ACC112 (cell line): ENCODE results near the gene SSX4B.
"Not testable (repeated sequence)": the region's sequence is repeated elsewhere in the genome, so short reads cannot be mapped to it uniquely, and the experiment has no call there.

Source experiments
- H2AFZ ChIP-seq: fragments of 200-600 bp; sonication (generic); one replicate; pipeline ENCODE4 v1.6.0; 2017; ENCODE audit warnings: antibody characterized with exemption, low read length; ENCODE audit not compliant: unreplicated experiment
- H3K27ac ChIP-seq: fragments of 200-600 bp; sonication (generic); 2 replicates; pipeline ENCODE4 v1.5.1; 2014; ENCODE audit warnings: low read depth, mild to moderate bottlenecking, antibody characterized with exemption, low read length, moderate library complexity
- H3K27me3 ChIP-seq: fragments of 200-600 bp; sonication (generic); 2 replicates; pipeline ENCODE4 v1.6.1; 2014; ENCODE audit warnings: mild to moderate bottlenecking, antibody characterized with exemption, low read length, moderate library complexity, mixed read lengths; ENCODE audit not compliant: insufficient read depth
- H3K36me3 ChIP-seq: fragments of 200-600 bp; sonication (generic); 2 replicates; pipeline ENCODE4 v1.6.1; 2016; ENCODE audit warnings: mild to moderate bottlenecking, antibody characterized with exemption, low read length, moderate library complexity, mixed read lengths; ENCODE audit not compliant: insufficient read depth
- H3K4me1 ChIP-seq: fragments of 200-600 bp; sonication (generic); one replicate; pipeline ENCODE4 v1.6.1; 2016; ENCODE audit warnings: low read length, mixed read lengths; ENCODE audit not compliant: insufficient read depth, unreplicated experiment, control insufficient read depth
- H3K4me3 ChIP-seq: fragments of 200-600 bp; sonication (generic); 2 replicates; pipeline ENCODE4 v1.5.1; 2014; ENCODE audit warnings: mild to moderate bottlenecking, low read depth, low read length
- H3K79me2 ChIP-seq: fragments of 200-600 bp; sonication (generic); one replicate; pipeline ENCODE4 v1.6.0; 2016; ENCODE audit warnings: low read length; ENCODE audit not compliant: control insufficient read depth, unreplicated experiment, insufficient read depth

SSX4B gene

DNA sequence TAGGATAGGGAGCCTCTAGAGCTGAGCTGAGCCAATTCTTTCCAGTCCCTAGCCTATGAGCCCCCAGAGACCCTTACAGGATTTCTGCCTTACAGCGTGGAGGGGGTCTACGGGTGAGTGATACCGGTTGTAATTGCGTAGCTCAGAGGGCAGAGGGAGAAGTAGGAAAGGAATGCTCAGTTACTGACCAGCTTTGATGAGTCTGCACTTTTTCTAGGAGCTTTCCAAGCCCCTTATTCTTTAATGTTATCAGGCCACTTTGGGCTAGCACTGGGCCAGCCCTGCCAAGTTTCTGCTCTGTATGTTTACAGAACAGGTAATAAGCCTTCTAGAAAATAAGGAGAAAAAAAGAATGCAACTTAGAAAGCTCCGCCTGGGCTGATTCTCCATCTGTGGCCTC is 17.8 kb upstream of the SSX4B start:
- H3K79me2 ChIP-seq, H3K4me1 ChIP-seq, H3K27ac ChIP-seq, H3K4me3 ChIP-seq, H3K36me3 ChIP-seq, H3K27me3 ChIP-seq, H2AFZ ChIP-seq: not testable (repeated sequence)

DNA sequence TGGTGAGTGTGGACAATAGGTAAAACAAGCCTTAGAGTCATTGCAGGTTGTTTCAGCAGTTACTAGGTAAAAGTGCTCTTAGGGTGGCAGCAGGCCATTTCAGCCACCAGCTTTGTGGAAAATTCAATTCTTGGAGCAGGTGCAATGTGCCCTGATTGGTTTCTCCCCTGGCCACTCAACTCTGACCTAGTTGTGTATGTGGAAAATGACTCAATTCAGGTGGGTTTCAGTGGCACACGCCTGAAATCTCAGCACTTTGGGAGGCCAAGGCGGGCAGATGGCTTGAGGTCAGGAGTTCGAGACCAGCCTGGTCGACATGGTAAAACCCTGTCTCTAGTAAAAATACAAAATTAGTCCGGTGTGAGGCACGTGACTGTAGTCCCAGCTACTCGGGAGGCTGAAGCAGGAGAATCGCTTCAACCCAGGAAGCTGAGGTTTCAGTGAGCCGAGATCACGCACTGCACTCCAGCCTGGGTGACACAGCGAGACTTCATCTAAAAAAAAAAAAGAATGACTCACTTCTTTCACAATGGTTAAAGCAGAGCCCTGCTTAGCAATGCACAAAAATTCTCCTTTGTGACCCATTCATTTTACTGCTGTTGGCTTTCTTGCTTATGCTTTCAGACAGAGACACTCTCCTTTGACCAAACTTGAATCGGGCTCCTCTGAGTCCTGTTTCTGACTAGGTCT is 15.4 kb upstream of the SSX4B start:
- H3K27me3 ChIP-seq, H3K79me2 ChIP-seq, H3K4me3 ChIP-seq, H3K4me1 ChIP-seq, H2AFZ ChIP-seq, H3K27ac ChIP-seq, H3K36me3 ChIP-seq: not testable (repeated sequence)

DNA sequence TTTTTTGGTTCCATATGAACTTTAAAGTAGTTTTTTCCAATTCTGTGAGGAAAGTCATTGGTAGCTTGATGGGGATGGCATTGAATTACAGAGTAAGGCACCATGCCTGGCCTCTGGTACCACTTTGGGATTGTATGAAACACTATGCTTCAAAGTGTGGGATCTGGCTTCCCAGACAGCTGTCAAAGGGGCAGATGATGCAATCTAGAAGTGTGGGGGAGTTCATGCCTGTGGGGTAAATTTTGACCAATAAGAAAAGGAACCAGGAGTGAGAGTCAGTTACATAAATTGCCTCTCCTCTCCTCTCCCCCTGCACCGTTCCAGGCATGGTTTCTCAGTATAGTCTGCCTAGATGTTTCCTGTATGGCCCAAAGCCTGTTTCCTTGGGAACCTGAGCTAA is 13.9 kb downstream of the SSX4B start:
- H3K79me2 ChIP-seq, H3K36me3 ChIP-seq, H2AFZ ChIP-seq, H3K27me3 ChIP-seq, H3K4me3 ChIP-seq, H3K27ac ChIP-seq, H3K4me1 ChIP-seq: not testable (repeated sequence)

DNA sequence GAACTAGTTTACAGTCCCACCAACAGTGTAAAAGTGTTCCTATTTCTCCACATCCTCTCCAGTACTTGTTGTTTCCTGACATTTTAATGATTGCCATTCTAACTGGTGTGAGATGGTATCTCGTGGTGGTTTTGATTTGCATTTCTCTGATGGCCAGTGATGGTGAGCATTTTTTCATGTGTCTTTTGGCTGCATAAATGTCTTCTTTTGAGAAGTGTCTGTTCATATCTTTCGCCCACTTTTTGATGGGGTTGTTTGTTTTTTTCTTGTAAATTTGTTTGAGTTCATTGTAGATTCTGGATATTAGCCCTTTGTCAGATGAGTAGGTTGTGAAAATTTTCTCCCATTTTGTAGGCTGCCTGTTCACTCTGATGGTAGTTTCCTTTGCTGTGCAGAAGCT is 14.8 kb downstream of the SSX4B start:
- H3K4me1 ChIP-seq, H3K79me2 ChIP-seq, H3K4me3 ChIP-seq, H3K27me3 ChIP-seq, H3K36me3 ChIP-seq, H3K27ac ChIP-seq, H2AFZ ChIP-seq: not testable (repeated sequence)

DNA sequence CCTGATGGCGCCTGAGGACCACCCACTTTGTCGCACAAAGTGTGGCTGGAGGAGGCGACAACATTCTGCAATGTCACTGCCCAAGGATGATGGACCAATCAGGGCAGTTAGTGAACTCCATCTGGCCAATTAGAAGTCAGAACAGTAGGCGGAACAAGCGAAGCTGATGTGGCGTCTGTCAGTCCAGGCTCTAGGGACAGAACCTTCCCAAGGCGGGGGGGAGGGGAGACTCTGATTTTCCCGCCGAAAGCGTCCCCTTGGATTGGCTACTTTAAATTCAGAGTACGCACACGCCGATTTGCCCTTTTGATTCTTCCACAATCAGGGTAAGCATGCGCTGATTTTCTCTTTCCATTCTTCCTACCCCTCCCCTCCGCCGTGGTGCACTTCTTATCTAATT is 28.5 kb downstream of the SSX4B start, which contains the start of gene SSX4:
Gene SSX4 (plus strand): TSS at position 301 of the 400 bp plus-strand sequence. CDS start 515 bp downstream, outside the sequence.
- H3K27ac ChIP-seq, H2AFZ ChIP-seq: not testable (repeated sequence)

DNA sequence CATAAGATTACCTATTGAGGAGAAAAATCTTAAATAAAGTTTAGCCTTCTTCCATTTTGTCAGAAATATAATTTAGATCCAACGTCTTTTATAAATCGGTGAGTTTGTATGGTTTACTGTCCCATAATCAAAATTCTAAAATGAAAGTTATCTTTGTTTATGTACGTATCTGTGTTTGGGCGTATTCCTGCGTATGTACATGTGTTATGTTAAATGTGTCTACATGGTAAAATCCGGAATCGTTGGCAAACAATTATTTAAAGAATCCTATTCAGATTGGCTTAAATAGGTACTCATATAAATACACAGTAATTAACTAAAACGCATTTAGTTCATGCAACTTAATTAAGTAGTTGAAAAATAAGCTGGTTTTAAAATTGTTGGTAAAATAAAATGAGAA is 41.4 kb downstream of the SSX4B start:
- not testable (repeated sequence) for H2AFZ ChIP-seq, H3K4me3 ChIP-seq, H3K79me2 ChIP-seq, H3K27ac ChIP-seq, H3K36me3 ChIP-seq, H3K27me3 ChIP-seq, H3K4me1 ChIP-seq

More for the DNA sequence above, 28.5 kb downstream of the SSX4B start, which contains the start of gene SSX4:
- H3K4me3 ChIP-seq, H3K27me3 ChIP-seq, H3K79me2 ChIP-seq, H3K4me1 ChIP-seq, H3K36me3 ChIP-seq: not testable (repeated sequence)

DNA sequence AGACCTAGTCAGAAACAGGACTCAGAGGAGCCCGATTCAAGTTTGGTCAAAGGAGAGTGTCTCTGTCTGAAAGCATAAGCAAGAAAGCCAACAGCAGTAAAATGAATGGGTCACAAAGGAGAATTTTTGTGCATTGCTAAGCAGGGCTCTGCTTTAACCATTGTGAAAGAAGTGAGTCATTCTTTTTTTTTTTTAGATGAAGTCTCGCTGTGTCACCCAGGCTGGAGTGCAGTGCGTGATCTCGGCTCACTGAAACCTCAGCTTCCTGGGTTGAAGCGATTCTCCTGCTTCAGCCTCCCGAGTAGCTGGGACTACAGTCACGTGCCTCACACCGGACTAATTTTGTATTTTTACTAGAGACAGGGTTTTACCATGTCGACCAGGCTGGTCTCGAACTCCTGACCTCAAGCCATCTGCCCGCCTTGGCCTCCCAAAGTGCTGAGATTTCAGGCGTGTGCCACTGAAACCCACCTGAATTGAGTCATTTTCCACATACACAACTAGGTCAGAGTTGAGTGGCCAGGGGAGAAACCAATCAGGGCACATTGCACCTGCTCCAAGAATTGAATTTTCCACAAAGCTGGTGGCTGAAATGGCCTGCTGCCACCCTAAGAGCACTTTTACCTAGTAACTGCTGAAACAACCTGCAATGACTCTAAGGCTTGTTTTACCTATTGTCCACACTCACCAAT is 43.9 kb downstream of the SSX4B start:
- H3K27ac ChIP-seq, H2AFZ ChIP-seq, H3K36me3 ChIP-seq, H3K4me3 ChIP-seq, H3K79me2 ChIP-seq, H3K4me1 ChIP-seq, H3K27me3 ChIP-seq: not testable (repeated sequence)

DNA sequence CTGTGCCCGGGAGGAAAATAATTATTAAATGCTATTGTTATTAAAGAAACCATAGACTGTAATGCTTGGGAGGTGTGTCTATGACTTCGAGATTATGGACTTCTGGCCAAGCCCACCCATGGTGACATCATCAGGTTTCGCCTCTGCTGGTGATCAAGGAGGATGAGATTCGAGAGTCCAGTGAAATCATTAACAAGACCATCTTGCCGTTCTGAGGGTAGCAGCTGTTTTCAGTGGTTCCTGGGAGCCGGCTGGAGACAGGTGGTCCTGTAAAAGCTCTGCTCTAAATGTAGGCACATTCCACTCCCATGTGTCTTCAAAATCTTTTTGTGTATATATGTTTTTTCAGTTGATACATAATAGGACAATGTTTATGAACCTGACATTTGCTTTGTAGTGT is 52.5 kb downstream of the SSX4B start:
- not testable (repeated sequence) for H3K27me3 ChIP-seq, H3K79me2 ChIP-seq, H3K4me1 ChIP-seq, H3K4me3 ChIP-seq, H3K27ac ChIP-seq, H2AFZ ChIP-seq, H3K36me3 ChIP-seq

DNA sequence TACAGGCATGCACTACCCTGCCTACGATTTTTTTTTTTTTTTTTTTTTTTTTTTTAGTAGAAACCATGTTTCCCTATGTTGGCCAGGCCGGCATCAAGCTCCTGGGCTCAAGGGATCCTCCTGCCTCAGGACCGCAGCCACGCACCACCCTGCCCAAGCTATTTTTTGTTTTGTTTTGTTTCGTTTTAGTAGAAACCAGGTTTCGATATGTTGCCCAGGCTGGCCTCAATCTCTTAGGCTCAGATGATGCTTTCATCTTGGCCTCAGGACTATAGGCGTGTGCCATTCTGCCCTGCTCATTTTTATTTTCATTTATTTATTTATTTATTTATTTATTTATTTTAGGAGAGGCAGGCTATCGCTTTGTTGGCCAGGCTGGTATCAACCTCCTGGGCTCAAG is 54.1 kb downstream of the SSX4B start:
- H3K27me3 ChIP-seq, result no peaks in the 10 kb centered on the region
- no peaks in the 10 kb centered on the region for H3K79me2 ChIP-seq
- no peak overlapping the region for H3K27ac ChIP-seq
- H3K4me1 ChIP-seq, result no peaks in the 10 kb centered on the region
- no peak overlapping the region for H2AFZ ChIP-seq
- no peak overlapping the region for H3K4me3 ChIP-seq
- H3K36me3 ChIP-seq, result no peaks in the 10 kb centered on the region

DNA sequence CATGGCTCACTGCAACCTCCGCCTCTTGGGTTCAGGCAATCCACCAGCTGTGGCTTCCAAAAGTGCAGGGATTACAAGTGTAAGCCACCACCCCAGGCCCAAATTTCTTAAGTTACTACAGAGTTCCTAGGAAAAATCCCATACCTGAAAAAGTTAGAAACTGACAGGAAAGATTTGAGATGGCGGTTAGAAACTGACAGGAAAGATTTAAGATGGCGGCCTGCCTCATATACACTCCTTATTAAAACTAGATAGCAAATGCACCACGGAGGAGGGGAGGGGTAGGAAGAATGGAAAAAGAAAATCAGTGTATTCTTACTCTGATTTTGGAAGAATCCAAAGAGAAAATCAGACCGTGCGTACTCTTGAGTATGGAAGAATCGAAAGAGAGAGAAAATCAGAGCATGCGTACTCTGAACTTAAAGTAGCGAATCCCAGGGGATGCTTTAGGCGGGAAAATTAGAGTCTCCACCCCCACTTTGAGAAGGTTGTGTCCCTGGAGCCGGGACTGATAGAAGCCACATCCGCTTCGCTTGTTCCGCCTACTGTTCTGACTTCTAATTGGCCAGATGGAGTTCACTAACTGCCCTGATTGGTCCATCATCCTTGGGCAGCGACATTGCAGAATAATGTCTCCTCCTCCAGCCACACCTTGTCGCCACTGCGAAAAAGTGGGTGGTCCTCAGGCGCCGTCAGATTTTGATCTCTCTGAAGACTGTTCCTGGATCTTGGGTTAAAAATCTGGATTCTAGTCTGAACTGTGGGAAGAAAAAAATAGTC is 55.3 kb downstream of the SSX4B start, which contains the start of gene SSX3:
Gene SSX3 (minus strand): TSS at position 389 of the 780 bp plus-strand sequence. CDS start 1,454 bp downstream, outside the sequence.
- not testable (repeated sequence) for H3K27me3 ChIP-seq, H3K36me3 ChIP-seq, H3K79me2 ChIP-seq, H2AFZ ChIP-seq, H3K4me1 ChIP-seq, H3K4me3 ChIP-seq, H3K27ac ChIP-seq
